ENCODE results near the gene UBE4A.
A peak's percentile ranks its signal among the peaks of the same experiment; 100 is the strongest.

UBE4A gene

GRCh38 chr11:118437208-118438125 lies 78.1 kb downstream of the UBE4A start:
- H3K9ac ChIP-seq (ENCODE audit: low read length), result peak overlapping the region; percentile 91
- H3K27me3 ChIP-seq (ENCODE audit: insufficient read depth, low read length), result no peaks in the 10 kb centered on the region

GRCh38 chr11:118438314-118438931 lies 79.0 kb downstream of the UBE4A start:
- H3K36me3 ChIP-seq (ENCODE audit: insufficient read depth, low read length), result peaks cover 5% of the 10 kb centered on the region; the same call in 1 of the 2 replicates
- no peaks in the 10 kb centered on the region for H3F3A ChIP-seq (ENCODE audit: insufficient read depth, low read length)
- H3K4me1 ChIP-seq (ENCODE audit: insufficient read depth, low read length, severe bottlenecking), result peaks cover 65% of the 10 kb centered on the region
- H2AFZ ChIP-seq (ENCODE audit: low read length), result no peak overlapping the region
- H3K4me2 ChIP-seq (ENCODE audit: low read length), result peak overlapping the region; percentile 98
- H3K27ac ChIP-seq (ENCODE audit: low read depth, low read length, poor library complexity, severe bottlenecking), result peak overlapping the region; percentile 61
- H4K20me1 ChIP-seq (ENCODE audit: insufficient read depth, low read length), result no peaks in the 10 kb centered on the region
- no peaks in the 10 kb centered on the region for H3K9me2 ChIP-seq (ENCODE audit: low read depth, low read length)
- H3K79me2 ChIP-seq (ENCODE audit: insufficient read depth, low read length), result peaks cover 67% of the 10 kb centered on the region
- peak overlapping the region; percentile 88 for H3K4me3 ChIP-seq (ENCODE audit: low read depth, low read length, poor library complexity, severe bottlenecking)
- H3K9ac ChIP-seq (ENCODE audit: low read length), result peak overlapping the region; percentile 91
- no peak for TF ChIP-seq EZH2 (IDR thresholded peaks at IDR 0.05; ENCODE audit: borderline replicate concordance, low read length)
- TF ChIP-seq CTCF (IDR thresholded peaks at IDR 0.05; ENCODE audit: low read length), result no peak
- H3K27me3 ChIP-seq (ENCODE audit: insufficient read depth, low read length), result no peaks in the 10 kb centered on the region
- no peaks in the 10 kb centered on the region for H3K9me3 ChIP-seq (ENCODE audit: low read length)

More at GRCh38 chr11:118437208-118438125, 78.1 kb downstream of the UBE4A start:
- no peak overlapping the region for H2AFZ ChIP-seq (ENCODE audit: low read length)
- H3K9me2 ChIP-seq (ENCODE audit: low read depth, low read length), result no peaks in the 10 kb centered on the region
- H3K4me1 ChIP-seq (ENCODE audit: insufficient read depth, low read length, severe bottlenecking), result peaks cover 55% of the 10 kb centered on the region
- no peaks in the 10 kb centered on the region for H3K9me3 ChIP-seq (ENCODE audit: low read length)
- H3K4me2 ChIP-seq (ENCODE audit: low read length), result peak overlapping the region; percentile 98
- TF ChIP-seq CTCF (IDR thresholded peaks at IDR 0.05; ENCODE audit: low read length), result no peak
- TF ChIP-seq EZH2 (IDR thresholded peaks at IDR 0.05; ENCODE audit: borderline replicate concordance, low read length), result no peak
- H3F3A ChIP-seq (ENCODE audit: insufficient read depth, low read length), result no peaks in the 10 kb centered on the region
- peak overlapping the region; percentile 61 for H3K27ac ChIP-seq (ENCODE audit: low read depth, low read length, poor library complexity, severe bottlenecking)
- H3K4me3 ChIP-seq (ENCODE audit: low read depth, low read length, poor library complexity, severe bottlenecking), result peak overlapping the region; percentile 88
- H3K36me3 ChIP-seq (ENCODE audit: insufficient read depth, low read length), result 0 out of 2 replicates have a peak, but pooled peaks cover 5% of the 10 kb centered on the region
- no peaks in the 10 kb centered on the region for H4K20me1 ChIP-seq (ENCODE audit: insufficient read depth, low read length)
- peaks cover 58% of the 10 kb centered on the region for H3K79me2 ChIP-seq (ENCODE audit: insufficient read depth, low read length)

GRCh38 chr11:118439646-118440045 lies 80.2 kb downstream of the UBE4A start:
- Histone ChIP-seq H3K9me3 (ENCODE audit: low read length) (no peaks in the 10 kb centered on the region), H3K4me2 (ENCODE audit: low read length) (peak overlapping the region; percentile 34; the same call in 1 of the 2 replicates), H3K4me1 (ENCODE audit: insufficient read depth, low read length, severe bottlenecking) (peaks cover 61% of the 10 kb centered on the region), H3F3A (ENCODE audit: insufficient read depth, low read length) (no peaks in the 10 kb centered on the region), H3K79me2 (ENCODE audit: insufficient read depth, low read length) (peaks cover 79% of the 10 kb centered on the region), H4K20me1 (ENCODE audit: insufficient read depth, low read length) (no peaks in the 10 kb centered on the region), H3K27ac (ENCODE audit: low read depth, low read length, poor library complexity, severe bottlenecking) (no peak overlapping the region), H3K4me3 (ENCODE audit: low read depth, low read length, poor library complexity, severe bottlenecking) (no peak overlapping the region), H3K36me3 (ENCODE audit: insufficient read depth, low read length) (peaks cover 9% of the 10 kb centered on the region; the same call in 1 of the 2 replicates), H3K27me3 (ENCODE audit: insufficient read depth, low read length) (no peaks in the 10 kb centered on the region), H2AFZ (ENCODE audit: low read length) (no peak overlapping the region), H3K9me2 (ENCODE audit: low read depth, low read length) (no peaks in the 10 kb centered on the region), H3K9ac (ENCODE audit: low read length) (no peak overlapping the region)
- TF ChIP-seq CTCF (IDR thresholded peaks at IDR 0.05; ENCODE audit: low read length), result no peak
- TF ChIP-seq EZH2 (IDR thresholded peaks at IDR 0.05; ENCODE audit: borderline replicate concordance, low read length), result no peak

Data from OCI-LY1 (cell line).